Stomach (tissue), 4 donors: ENCODE data around the gene ACOT7.

Experiments used
- POLR2AphosphoS5 ChIP-seq, 3 donors: sonication (generic); formaldehyde crosslinking; IDR thresholded peaks; one replicate each; pipeline ENCODE4 v1.6.1; 2016; ENCODE audit warnings: antibody characterized with exemption in 3 of 3
- TF ChIP-seq, protein P1 (sequence below), 7 experiments: fragments of 450-650 bp in 4 of 7; fragments of 200-600 bp in 3 of 7; sonication (generic) in 3 of 7; IDR thresholded peaks; one replicate each; pipeline ENCODE4 v1.5.1; 2016 to 2019; ENCODE audit warnings: antibody characterized with exemption in 7 of 7, control low read depth in 2 of 7, mild to moderate bottlenecking in 1 of 7

DNA sequence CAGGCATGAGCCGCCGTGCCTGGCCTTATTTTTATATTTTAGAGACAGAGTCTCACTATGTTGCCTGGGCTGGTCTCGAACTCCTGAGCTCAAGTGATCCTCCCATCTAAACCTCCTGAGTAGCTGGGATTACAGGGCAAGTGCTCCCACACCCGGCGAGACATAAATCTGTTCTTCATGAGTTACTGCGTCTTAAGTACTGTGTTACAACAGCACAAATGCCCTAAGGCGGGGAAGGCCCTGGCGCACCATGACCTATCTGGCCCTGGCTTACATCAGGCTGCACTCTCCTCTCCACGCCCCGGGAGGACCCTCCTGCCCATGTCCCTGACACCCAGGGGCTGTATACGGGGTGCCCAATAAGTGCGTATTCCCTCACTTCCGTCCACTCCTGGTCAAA is 136.9 kb downstream of the ACOT7 start:
- TF ChIP-seq, protein P1, sequence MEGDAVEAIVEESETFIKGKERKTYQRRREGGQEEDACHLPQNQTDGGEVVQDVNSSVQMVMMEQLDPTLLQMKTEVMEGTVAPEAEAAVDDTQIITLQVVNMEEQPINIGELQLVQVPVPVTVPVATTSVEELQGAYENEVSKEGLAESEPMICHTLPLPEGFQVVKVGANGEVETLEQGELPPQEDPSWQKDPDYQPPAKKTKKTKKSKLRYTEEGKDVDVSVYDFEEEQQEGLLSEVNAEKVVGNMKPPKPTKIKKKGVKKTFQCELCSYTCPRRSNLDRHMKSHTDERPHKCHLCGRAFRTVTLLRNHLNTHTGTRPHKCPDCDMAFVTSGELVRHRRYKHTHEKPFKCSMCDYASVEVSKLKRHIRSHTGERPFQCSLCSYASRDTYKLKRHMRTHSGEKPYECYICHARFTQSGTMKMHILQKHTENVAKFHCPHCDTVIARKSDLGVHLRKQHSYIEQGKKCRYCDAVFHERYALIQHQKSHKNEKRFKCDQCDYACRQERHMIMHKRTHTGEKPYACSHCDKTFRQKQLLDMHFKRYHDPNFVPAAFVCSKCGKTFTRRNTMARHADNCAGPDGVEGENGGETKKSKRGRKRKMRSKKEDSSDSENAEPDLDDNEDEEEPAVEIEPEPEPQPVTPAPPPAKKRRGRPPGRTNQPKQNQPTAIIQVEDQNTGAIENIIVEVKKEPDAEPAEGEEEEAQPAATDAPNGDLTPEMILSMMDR (IDR thresholded peaks at IDR 0.05), result no peak
- TF ChIP-seq POLR2AphosphoS5 (IDR thresholded peaks at IDR 0.05), result no peak
